K562 (cell line): ENCODE data around the gene SIAE. TPM values are rescaled to one million over a fixed set of nuclear protein-coding genes. Genes with fewer than 3 reads are reported as not detected.

ENCODE experiments used
- ATAC-seq: fragments of 200-7000 bp; cut with Tn5 transposase; 3 replicates; pipeline ENCODE4 v1.9.1; 2020; ENCODE audit warnings: moderate library complexity
- BruUV-seq: library from RNA; stranded (reverse); fragments of 400-500 nt; replicated peaks from 2 replicates; lab custom pipeline; 2021; lab: Mats Ljungman, UMichigan
- CTCF ChIA-PET: fragments of 300-600 bp; formaldehyde crosslinking; extraction: SDS; loops from one replicate; lab custom pipeline; 2021; ENCODE audit warnings: low intra/inter-chr PET ratio; lab: Yijun Ruan, JAX
- POLR2A ChIA-PET: fragments of 300-600, 350-650 bp; sonication (Branson Sonifier 250); formaldehyde crosslinking; extraction: SDS; loops from one replicate; lab custom pipeline; 2021; ENCODE audit warnings: antibody characterized with exemption, inconsistent platforms; lab: Yijun Ruan, JAX
- DNase-seq, 4 experiments: peaks; one replicate each; pipeline versions ENCODE4 v3.0.0 to v3.0.0-alpha.2; 2011 to 2018; ENCODE audit warnings: low spot score in 3 of 4, mixed read lengths in 3 of 4; ENCODE audit errors: extremely low read depth in 1 of 4
- FAIRE-seq: peaks from 2 replicates; lab custom pipeline; 2011; peaks lifted over from hg19 to GRCh38; lab: Jason Lieb, UNC
- H2AFZ ChIP-seq: 2 replicates; pipeline ENCODE4 v1.6.0; 2011; ENCODE audit warnings: low read depth, low read length, control low read depth, inconsistent platforms
- H3K27ac ChIP-seq: fragments of 200-600 bp; 3 replicates; pipeline ENCODE4 v1.8.0; 2011; ENCODE audit warnings: low read depth, mild to moderate bottlenecking, control low read depth, inconsistent platforms, low read length, moderate library complexity, mixed read lengths; ENCODE audit errors: extremely low read depth
- H3K27me3 ChIP-seq, 2 experiments: fragments of 300-600 bp in 1 of 2; 2 replicates in 1 of 2; 3 replicates in 1 of 2; pipeline versions ENCODE4 v1.6.0 to v1.8.0; 2011; ENCODE audit warnings: inconsistent platforms in 2 of 2, low read length in 2 of 2, mild to moderate bottlenecking in 1 of 2, mixed read lengths in 1 of 2, moderate library complexity in 1 of 2; ENCODE audit not compliant: control insufficient read depth in 2 of 2, insufficient read depth in 2 of 2
- H3K36me3 ChIP-seq: fragments of 300-600 bp; 3 replicates; pipeline ENCODE4 v1.8.0; 2011; ENCODE audit warnings: mild to moderate bottlenecking, low read length, inconsistent platforms; ENCODE audit not compliant: control insufficient read depth, insufficient read depth
- H3K4me1 ChIP-seq, 2 experiments: fragments of 200-600 bp in 1 of 2; replicated peaks in 1 of 2; 2 replicates in 1 of 2; 3 replicates in 1 of 2; pipeline versions ENCODE4 v1.5.1 to v1.8.0; 2011; ENCODE audit warnings: inconsistent platforms in 2 of 2, low read length in 2 of 2, mild to moderate bottlenecking in 1 of 2, mixed read lengths in 1 of 2, moderate library complexity in 1 of 2; ENCODE audit not compliant: control insufficient read depth in 2 of 2, insufficient read depth in 2 of 2
- H3K4me2 ChIP-seq: 2 replicates; pipeline ENCODE4 v1.6.1; 2011; ENCODE audit warnings: low read length, control low read depth, inconsistent platforms, mixed read lengths; ENCODE audit not compliant: insufficient read depth
- H3K4me3 ChIP-seq: fragments of 200-600 bp; sonication (generic), shearing (Covaris generic); 2 replicates; pipeline ENCODE4 v1.5.1; 2016; ENCODE audit warnings: control low read depth, inconsistent platforms
- H3K79me2 ChIP-seq: fragments of 200-600 bp; 3 replicates; pipeline ENCODE4 v1.8.0; 2011; ENCODE audit warnings: low read length, inconsistent platforms; ENCODE audit not compliant: control insufficient read depth, insufficient read depth
- H3K9ac ChIP-seq, 2 experiments: 2 replicates each; pipeline versions ENCODE4 v1.6.0 to v1.6.1; 2011; ENCODE audit warnings: low read depth in 2 of 2, low read length in 2 of 2, control low read depth in 1 of 2, inconsistent platforms in 1 of 2, mild to moderate bottlenecking in 1 of 2, mixed read lengths in 1 of 2; ENCODE audit not compliant: insufficient read depth in 1 of 2
- H3K9me1 ChIP-seq: one replicate; pipeline ENCODE4 v1.6.0; 2011; ENCODE audit warnings: inconsistent platforms, mild to moderate bottlenecking, low read length, moderate library complexity; ENCODE audit not compliant: control insufficient read depth, insufficient read depth
- H3K9me3 ChIP-seq: replicated peaks from 2 replicates; pipeline ENCODE4 v1.5.1; 2011; ENCODE audit warnings: low read depth, low read length, inconsistent platforms; ENCODE audit not compliant: control insufficient read depth, insufficient read depth
- H4K20me1 ChIP-seq: replicated peaks from 2 replicates; pipeline ENCODE4 v1.6.1; 2011; ENCODE audit warnings: low read length, inconsistent platforms, mixed read lengths; ENCODE audit not compliant: control insufficient read depth, insufficient read depth
- CTBP1 ChIP-seq: fragments of 450-650 bp; IDR thresholded peaks from 2 replicates; pipeline ENCODE4 v1.6.1; 2016; ENCODE audit warnings: borderline replicate concordance
- CTCF ChIP-seq, 3 experiments: IDR thresholded peaks in 2 of 3; conservative IDR thresholded peaks in 1 of 3; 2 replicates each; pipeline ENCODE4 v1.5.1; 2011 to 2012; ENCODE audit warnings: low read length in 3 of 3, mild to moderate bottlenecking in 3 of 3, control low read depth in 2 of 3, improper control_type of control experiment in 1 of 3, inconsistent platforms in 1 of 3, low read depth in 1 of 3, mixed read lengths in 1 of 3, moderate library complexity in 1 of 3; ENCODE audit not compliant: insufficient read depth in 2 of 3
- MECOM ChIP-seq: fragments of 250-450 bp; sonication (Bioruptor Pico); IDR thresholded peaks from 2 replicates; pipeline ENCODE4 v1.8.0; 2022; ENCODE audit warnings: inconsistent platforms
- NFYB ChIP-seq: IDR thresholded peaks from 2 replicates; pipeline ENCODE4 v1.6.1; 2011; ENCODE audit warnings: mild to moderate bottlenecking, moderate library complexity; ENCODE audit not compliant: insufficient read length; ENCODE audit errors: extremely low read depth
- REST ChIP-seq, 2 experiments: fragments of 450-650 bp; formaldehyde crosslinking in 1 of 2; IDR thresholded peaks; 2 replicates each; pipeline versions ENCODE4 v1.4.0 to v1.6.1; 2014 to 2020; ENCODE audit warnings: mild to moderate bottlenecking in 2 of 2, borderline replicate concordance in 1 of 2, low read depth in 1 of 2
- TRIM24 ChIP-seq, 2 experiments: fragments of 450-650 bp; IDR thresholded peaks; 2 replicates each; pipeline ENCODE4 v1.6.1; 2016
- ZBTB33 ChIP-seq: sonication (generic); formaldehyde crosslinking; IDR thresholded peaks from 2 replicates; pipeline ENCODE4 v1.8.1; 2023; ENCODE audit warnings: mild to moderate bottlenecking, missing genetic modification reagents
- ZNF197 ChIP-seq: fragments of 200-800 bp; sonication (Bioruptor generic); IDR thresholded peaks from 2 replicates; pipeline ENCODE4 v1.6.1; 2016; ENCODE audit warnings: low read depth, missing genetic modification characterization, missing compliant biosample characterization
- WGBS: fragments of 100-300 bp; shearing (Covaris generic); methylation state at CpG from one replicate; pipeline ENCODE4 v1.1.6; 2016; ENCODE audit warnings: low coverage, mixed read lengths; ENCODE audit not compliant: insufficient coverage; ENCODE audit errors: missing lambda C conversion rate; 5-methylcytosine and 5-hydroxymethylcytosine counted together
- in situ Hi-C: fragments of 300-500 bp; cut with MboI; formaldehyde crosslinking; loops from 4 replicates; pipeline ENCODE4 v1.15.0; 2018; ENCODE audit warnings: inconsistent platforms, mixed read lengths
- intact Hi-C: fragments of 100-400 bp; cut with micrococcal nuclease; formaldehyde crosslinking; loops from 2 replicates; pipeline ENCODE4 v1.14.2; 2022
- polyA plus RNA-seq, 8 experiments: library from polyadenylated mRNA; depleted of rRNA in 4 of 8; stranded (reverse) in 5 of 8; unstranded in 3 of 8; fragments of >200 nt; fragmentation: Nextera tagmentation in 2 of 8; fragmentation: Illumina TruSeq in 1 of 8; extraction: Ambion mirVana in 2 of 8; extraction: Trizol in 1 of 8; gene quantifications; 2 replicates each; pipeline versions ENCODE4 v1.2.1 to v1.2.3, GENCODE V29; 2011 to 2014; ENCODE audit warnings: inconsistent platforms in 1 of 8, missing spikeins in 1 of 8
- total RNA-seq, 7 experiments: library from RNA; depleted of rRNA in 6 of 7; stranded (reverse); fragments of >200 nt in 6 of 7; fragmentation: Illumina TruSeq in 2 of 7; extraction: Trizol in 2 of 7; gene quantifications; 2 replicates each; pipeline versions ENCODE4 v1.2.1 to v1.2.3, GENCODE V29; 2011 to 2021; ENCODE audit warnings: low replicate concordance in 1 of 7

The SIAE gene
- total and polyA plus RNA-seq, 9 of the 15 experiments (the other 6 are each of a cell fraction or from before 2014, with no cell fraction given) = 0.89 to 9.6 (median 3.7) TPM

GRCh38 chr11:124669193-124669592 lies 4.3 kb downstream of the SIAE start:
- no TSS peak for BruUV-seq
- no peak overlapping the region for H3K4me3 ChIP-seq
- 0 out of 2 replicates have a peak, but pooled peaks cover 7% of the 10 kb centered on the region for H4K20me1 ChIP-seq
- DNase-seq = peak; percentile 61 to 78 (median 66)
- WGBS = 23% methylated on average over 8 of the region's 8 CpGs
- H3K27me3 ChIP-seq = no peaks in the 10 kb centered on the region
- no peaks in the 10 kb centered on the region for H3K9me1 ChIP-seq
- H3K36me3 ChIP-seq = no peaks in the 10 kb centered on the region
- CTCF ChIA-PET = interaction anchor here (0.7 to 2.6 kb wide), 6 partner anchors 93 to 599 kb away, joined by 3 to 28 read pairs (median 8); partner anchors contain the start of gene ESAM
- no peak overlapping the region for H3K9ac ChIP-seq
- peak; percentile 86 for FAIRE-seq
- no peak overlapping the region for H2AFZ ChIP-seq
- ATAC-seq = peak; percentile 48
- POLR2A ChIA-PET = interaction anchor here (0.7 to 1.2 kb wide), 5 partner anchors 16 to 197 kb away, joined by 3 to 4 read pairs (median 3); no protein-coding TSS in a partner anchor
- H3K4me2 ChIP-seq = no peak overlapping the region
- H3K79me2 ChIP-seq = peaks cover 5% of the 10 kb centered on the region; the same call in 1 of the 3 replicates
- H3K4me1 ChIP-seq = peaks cover 8 to 25% of the 10 kb centered on the region in 2 experiments
- peaks cover 2% of the 10 kb centered on the region; the same call in 1 of the 2 replicates for H3K9me3 ChIP-seq
- no peak overlapping the region for H3K27ac ChIP-seq
- intact Hi-C loops = loop anchor here (1.0 kb wide), 5 partner anchors 25 to 197 kb away; no protein-coding TSS in a partner anchor
- in situ Hi-C loops = no loop called here
- TF ChIP-seq CTCF (IDR thresholded peaks at IDR 0.05 in 2 of 3, conservative IDR thresholded peaks at IDR 0.05 in 1 of 3; ENCODE audit: insufficient read depth in 2 of 3, low read depth in 1 of 3, low read length in 3 of 3) (peak; percentile 76 to 86 (median 78)), REST (IDR thresholded peaks at IDR 0.05; ENCODE audit: borderline replicate concordance) (peak; percentile 81), REST (CRISPR knock-in tag; IDR thresholded peaks at IDR 0.05; ENCODE audit: low read depth) (no peak), ZNF197 (CRISPR knock-in tag) (no peak), ZBTB33 (CRISPR knock-in tag) (no peak), CTBP1 (peak; percentile 74), MECOM (CRISPR knock-in tag) (no peak), TRIM24 (IDR thresholded peaks at IDR 0.05) (no peak), NFYB (no peak)
